WTC11 (cell line): ENCODE results near the gene ICE2. TPM values are rescaled to one million over a fixed set of nuclear protein-coding genes. Genes with fewer than 3 reads are reported as not detected.

Source experiments
- ATAC-seq: fragments of 200-7000 bp; cut with Tn5 transposase; 2 replicates; pipeline ENCODE4 v1.10.0; 2021; ENCODE audit warnings: mild to moderate bottlenecking, moderate library complexity
- CTCF ChIA-PET: fragments of 300-600 bp; sonication (Branson Sonifier 250); formaldehyde crosslinking; loops from one replicate; lab custom pipeline; 2021; ENCODE audit warnings: antibody characterized with exemption; lab: Charles Lee
- POLR2A ChIA-PET: fragments of 350-600 bp; sonication (Branson Sonifier 250); formaldehyde crosslinking; loops from one replicate; lab custom pipeline; 2021; ENCODE audit warnings: antibody characterized with exemption; lab: Charles Lee
- DNase-seq: peaks from one replicate; pipeline ENCODE4 v3.0.0; 2021; ENCODE audit warnings: low spot score
- H3K27ac Mint-ChIP-seq: 2 replicates; pipeline ENCODE4 v1.8.0; 2021; ENCODE audit warnings: mixed read lengths
- H3K27me3 Mint-ChIP-seq: 2 replicates; pipeline ENCODE4 v1.8.0; 2021; ENCODE audit warnings: low read depth, mild to moderate bottlenecking, moderate library complexity, mixed read lengths
- H3K36me3 Mint-ChIP-seq: 2 replicates; pipeline ENCODE4 v1.8.0; 2021; ENCODE audit warnings: mixed read lengths
- H3K4me1 Mint-ChIP-seq: 2 replicates; pipeline ENCODE4 v1.8.0; 2022; ENCODE audit warnings: mixed read lengths
- H3K4me3 Mint-ChIP-seq: 2 replicates; pipeline ENCODE4 v1.8.0; 2021; ENCODE audit warnings: mild to moderate bottlenecking, moderate library complexity, mixed read lengths
- H3K9me3 Mint-ChIP-seq: 2 replicates; pipeline ENCODE4 v1.8.0; 2021; ENCODE audit warnings: mixed read lengths
- FOXK1 ChIP-seq: sonication (generic); formaldehyde crosslinking; IDR thresholded peaks from 2 replicates; pipeline ENCODE4 v1.8.0; 2022; ENCODE audit warnings: mild to moderate bottlenecking, moderate library complexity, missing genetic modification reagents
- IRF2 ChIP-seq: sonication (generic); formaldehyde crosslinking; IDR thresholded peaks from 2 replicates; pipeline ENCODE4 v1.8.0; 2022; ENCODE audit warnings: low read depth, missing genetic modification reagents, borderline replicate concordance
- NR1H2 ChIP-seq: sonication (generic); formaldehyde crosslinking; IDR thresholded peaks from 2 replicates; pipeline ENCODE4 v1.9.0; 2021; ENCODE audit warnings: mild to moderate bottlenecking, moderate library complexity, missing genetic modification reagents
- SOX15 ChIP-seq: fragments of 250-450 bp; sonication (Bioruptor Pico); IDR thresholded peaks from 2 replicates; pipeline ENCODE4 v1.9.0; 2021; ENCODE audit warnings: mild to moderate bottlenecking
- total RNA-seq: library from RNA; stranded (reverse); gene quantifications from 3 replicates; pipeline ENCODE4 v1.2.3, GENCODE V29; 2021
- TF ChIP-seq, protein P1 (sequence below): sonication (generic); formaldehyde crosslinking; conservative IDR thresholded peaks from 2 replicates; pipeline ENCODE4 v1.8.1; 2023; ENCODE audit warnings: mild to moderate bottlenecking, low read depth, missing genetic modification reagents, moderate library complexity
- TF ChIP-seq, protein P2 (sequence below): sonication (generic); formaldehyde crosslinking; IDR thresholded peaks from 2 replicates; pipeline ENCODE4 v1.8.1; 2022; ENCODE audit warnings: missing genetic modification reagents, borderline replicate concordance
- TF ChIP-seq, protein P3 (sequence below): sonication (generic); formaldehyde crosslinking; IDR thresholded peaks from 2 replicates; pipeline ENCODE4 v1.8.0; 2022; ENCODE audit warnings: mild to moderate bottlenecking, missing genetic modification reagents
- TF ChIP-seq, protein P4 (sequence below): sonication (generic); formaldehyde crosslinking; IDR thresholded peaks from 2 replicates; pipeline ENCODE4 v1.8.1; 2023; ENCODE audit warnings: mild to moderate bottlenecking, missing genetic modification reagents, moderate library complexity
- TF ChIP-seq, protein P5 (sequence below): fragments of 200-600 bp; IDR thresholded peaks from 2 replicates; pipeline ENCODE4 v1.8.0; 2022; ENCODE audit warnings: antibody characterized with exemption
- TF ChIP-seq, protein P6 (sequence below): sonication (generic); formaldehyde crosslinking; IDR thresholded peaks from 2 replicates; pipeline ENCODE4 v1.8.0; 2023; ENCODE audit warnings: missing genetic modification reagents, mild to moderate bottlenecking, borderline replicate concordance

ICE2 gene
- total RNA-seq, 1 experiment from 2014 or later, result 76.9 TPM

DNA sequence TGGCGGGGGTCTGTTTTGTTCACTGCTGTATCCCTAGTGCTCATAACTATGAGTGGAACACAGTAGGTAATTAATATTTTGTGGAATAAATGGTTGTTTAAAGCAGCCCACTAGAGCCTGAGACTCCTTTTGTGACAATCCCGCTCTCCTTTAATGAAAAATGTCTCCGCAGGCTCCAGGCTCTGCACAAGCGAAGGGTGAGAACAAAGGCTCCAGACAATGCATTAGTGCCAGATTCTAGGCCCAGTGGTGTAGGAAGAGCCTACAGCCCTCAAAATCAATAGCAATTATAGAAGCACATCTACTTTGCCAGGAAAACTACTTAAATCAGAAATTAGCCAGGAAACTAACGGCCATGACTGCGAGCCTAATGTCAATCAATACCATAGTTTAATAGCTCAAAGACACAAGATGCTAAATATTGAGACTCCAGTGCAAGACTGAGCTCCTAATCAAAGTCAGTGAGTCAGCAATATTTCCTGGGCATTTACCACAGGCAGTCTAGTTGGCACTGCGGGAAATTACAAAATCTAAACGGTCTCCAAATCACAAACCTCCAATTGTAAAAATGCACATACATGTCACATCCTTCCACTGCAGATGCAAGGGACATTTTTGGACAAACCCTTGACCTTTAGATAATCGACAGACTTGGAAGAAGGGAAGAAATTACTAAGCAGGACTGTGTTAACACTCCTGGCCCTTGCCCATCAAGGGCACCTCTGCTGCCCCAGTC, 83.5 kb downstream of the ICE2 start:
- ChIA-PET CTCF (interaction anchor here (1.3 kb wide), 1 partner anchor 41 kb away, joined by 3 read pairs; no protein-coding TSS in a partner anchor), POLR2A (no interaction called here)
- no peak for ATAC-seq
- no peak for DNase-seq
- Mint-ChIP-seq H3K27me3 (peaks cover 17% of the 10 kb centered on the region), H3K4me1 (peaks cover 74% of the 10 kb centered on the region), H3K36me3 (no peaks in the 10 kb centered on the region)
- TF ChIP-seq, protein P1, sequence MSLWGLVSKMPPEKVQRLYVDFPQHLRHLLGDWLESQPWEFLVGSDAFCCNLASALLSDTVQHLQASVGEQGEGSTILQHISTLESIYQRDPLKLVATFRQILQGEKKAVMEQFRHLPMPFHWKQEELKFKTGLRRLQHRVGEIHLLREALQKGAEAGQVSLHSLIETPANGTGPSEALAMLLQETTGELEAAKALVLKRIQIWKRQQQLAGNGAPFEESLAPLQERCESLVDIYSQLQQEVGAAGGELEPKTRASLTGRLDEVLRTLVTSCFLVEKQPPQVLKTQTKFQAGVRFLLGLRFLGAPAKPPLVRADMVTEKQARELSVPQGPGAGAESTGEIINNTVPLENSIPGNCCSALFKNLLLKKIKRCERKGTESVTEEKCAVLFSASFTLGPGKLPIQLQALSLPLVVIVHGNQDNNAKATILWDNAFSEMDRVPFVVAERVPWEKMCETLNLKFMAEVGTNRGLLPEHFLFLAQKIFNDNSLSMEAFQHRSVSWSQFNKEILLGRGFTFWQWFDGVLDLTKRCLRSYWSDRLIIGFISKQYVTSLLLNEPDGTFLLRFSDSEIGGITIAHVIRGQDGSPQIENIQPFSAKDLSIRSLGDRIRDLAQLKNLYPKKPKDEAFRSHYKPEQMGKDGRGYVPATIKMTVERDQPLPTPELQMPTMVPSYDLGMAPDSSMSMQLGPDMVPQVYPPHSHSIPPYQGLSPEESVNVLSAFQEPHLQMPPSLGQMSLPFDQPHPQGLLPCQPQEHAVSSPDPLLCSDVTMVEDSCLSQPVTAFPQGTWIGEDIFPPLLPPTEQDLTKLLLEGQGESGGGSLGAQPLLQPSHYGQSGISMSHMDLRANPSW (CRISPR knock-in tag), result no peak
- TF ChIP-seq, protein P2, sequence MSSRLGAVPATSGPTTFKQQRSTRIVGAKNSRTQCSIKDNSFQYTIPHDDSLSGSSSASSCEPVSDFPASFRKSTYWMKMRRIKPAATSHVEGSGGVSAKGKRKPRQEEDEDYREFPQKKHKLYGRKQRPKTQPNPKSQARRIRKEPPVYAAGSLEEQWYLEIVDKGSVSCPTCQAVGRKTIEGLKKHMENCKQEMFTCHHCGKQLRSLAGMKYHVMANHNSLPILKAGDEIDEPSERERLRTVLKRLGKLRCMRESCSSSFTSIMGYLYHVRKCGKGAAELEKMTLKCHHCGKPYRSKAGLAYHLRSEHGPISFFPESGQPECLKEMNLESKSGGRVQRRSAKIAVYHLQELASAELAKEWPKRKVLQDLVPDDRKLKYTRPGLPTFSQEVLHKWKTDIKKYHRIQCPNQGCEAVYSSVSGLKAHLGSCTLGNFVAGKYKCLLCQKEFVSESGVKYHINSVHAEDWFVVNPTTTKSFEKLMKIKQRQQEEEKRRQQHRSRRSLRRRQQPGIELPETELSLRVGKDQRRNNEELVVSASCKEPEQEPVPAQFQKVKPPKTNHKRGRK, result no peak
- TF ChIP-seq IRF2 (CRISPR knock-in tag) (no peak), FOXK1 (CRISPR knock-in tag) (no peak), NR1H2 (CRISPR knock-in tag) (no peak), SOX15 (no peak)
- TF ChIP-seq, protein P3, sequence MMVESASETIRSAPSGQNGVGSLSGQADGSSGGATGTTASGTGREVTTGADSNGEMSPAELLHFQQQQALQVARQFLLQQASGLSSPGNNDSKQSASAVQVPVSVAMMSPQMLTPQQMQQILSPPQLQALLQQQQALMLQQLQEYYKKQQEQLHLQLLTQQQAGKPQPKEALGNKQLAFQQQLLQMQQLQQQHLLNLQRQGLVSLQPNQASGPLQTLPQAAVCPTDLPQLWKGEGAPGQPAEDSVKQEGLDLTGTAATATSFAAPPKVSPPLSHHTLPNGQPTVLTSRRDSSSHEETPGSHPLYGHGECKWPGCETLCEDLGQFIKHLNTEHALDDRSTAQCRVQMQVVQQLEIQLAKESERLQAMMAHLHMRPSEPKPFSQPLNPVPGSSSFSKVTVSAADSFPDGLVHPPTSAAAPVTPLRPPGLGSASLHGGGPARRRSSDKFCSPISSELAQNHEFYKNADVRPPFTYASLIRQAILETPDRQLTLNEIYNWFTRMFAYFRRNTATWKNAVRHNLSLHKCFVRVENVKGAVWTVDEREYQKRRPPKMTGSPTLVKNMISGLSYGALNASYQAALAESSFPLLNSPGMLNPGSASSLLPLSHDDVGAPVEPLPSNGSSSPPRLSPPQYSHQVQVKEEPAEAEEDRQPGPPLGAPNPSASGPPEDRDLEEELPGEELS (CRISPR knock-in tag), result no peak
- TF ChIP-seq, protein P4, sequence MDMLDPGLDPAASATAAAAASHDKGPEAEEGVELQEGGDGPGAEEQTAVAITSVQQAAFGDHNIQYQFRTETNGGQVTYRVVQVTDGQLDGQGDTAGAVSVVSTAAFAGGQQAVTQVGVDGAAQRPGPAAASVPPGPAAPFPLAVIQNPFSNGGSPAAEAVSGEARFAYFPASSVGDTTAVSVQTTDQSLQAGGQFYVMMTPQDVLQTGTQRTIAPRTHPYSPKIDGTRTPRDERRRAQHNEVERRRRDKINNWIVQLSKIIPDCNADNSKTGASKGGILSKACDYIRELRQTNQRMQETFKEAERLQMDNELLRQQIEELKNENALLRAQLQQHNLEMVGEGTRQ, result no peak
- TF ChIP-seq, protein P5, sequence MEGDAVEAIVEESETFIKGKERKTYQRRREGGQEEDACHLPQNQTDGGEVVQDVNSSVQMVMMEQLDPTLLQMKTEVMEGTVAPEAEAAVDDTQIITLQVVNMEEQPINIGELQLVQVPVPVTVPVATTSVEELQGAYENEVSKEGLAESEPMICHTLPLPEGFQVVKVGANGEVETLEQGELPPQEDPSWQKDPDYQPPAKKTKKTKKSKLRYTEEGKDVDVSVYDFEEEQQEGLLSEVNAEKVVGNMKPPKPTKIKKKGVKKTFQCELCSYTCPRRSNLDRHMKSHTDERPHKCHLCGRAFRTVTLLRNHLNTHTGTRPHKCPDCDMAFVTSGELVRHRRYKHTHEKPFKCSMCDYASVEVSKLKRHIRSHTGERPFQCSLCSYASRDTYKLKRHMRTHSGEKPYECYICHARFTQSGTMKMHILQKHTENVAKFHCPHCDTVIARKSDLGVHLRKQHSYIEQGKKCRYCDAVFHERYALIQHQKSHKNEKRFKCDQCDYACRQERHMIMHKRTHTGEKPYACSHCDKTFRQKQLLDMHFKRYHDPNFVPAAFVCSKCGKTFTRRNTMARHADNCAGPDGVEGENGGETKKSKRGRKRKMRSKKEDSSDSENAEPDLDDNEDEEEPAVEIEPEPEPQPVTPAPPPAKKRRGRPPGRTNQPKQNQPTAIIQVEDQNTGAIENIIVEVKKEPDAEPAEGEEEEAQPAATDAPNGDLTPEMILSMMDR, result no peak
- TF ChIP-seq, protein P6, sequence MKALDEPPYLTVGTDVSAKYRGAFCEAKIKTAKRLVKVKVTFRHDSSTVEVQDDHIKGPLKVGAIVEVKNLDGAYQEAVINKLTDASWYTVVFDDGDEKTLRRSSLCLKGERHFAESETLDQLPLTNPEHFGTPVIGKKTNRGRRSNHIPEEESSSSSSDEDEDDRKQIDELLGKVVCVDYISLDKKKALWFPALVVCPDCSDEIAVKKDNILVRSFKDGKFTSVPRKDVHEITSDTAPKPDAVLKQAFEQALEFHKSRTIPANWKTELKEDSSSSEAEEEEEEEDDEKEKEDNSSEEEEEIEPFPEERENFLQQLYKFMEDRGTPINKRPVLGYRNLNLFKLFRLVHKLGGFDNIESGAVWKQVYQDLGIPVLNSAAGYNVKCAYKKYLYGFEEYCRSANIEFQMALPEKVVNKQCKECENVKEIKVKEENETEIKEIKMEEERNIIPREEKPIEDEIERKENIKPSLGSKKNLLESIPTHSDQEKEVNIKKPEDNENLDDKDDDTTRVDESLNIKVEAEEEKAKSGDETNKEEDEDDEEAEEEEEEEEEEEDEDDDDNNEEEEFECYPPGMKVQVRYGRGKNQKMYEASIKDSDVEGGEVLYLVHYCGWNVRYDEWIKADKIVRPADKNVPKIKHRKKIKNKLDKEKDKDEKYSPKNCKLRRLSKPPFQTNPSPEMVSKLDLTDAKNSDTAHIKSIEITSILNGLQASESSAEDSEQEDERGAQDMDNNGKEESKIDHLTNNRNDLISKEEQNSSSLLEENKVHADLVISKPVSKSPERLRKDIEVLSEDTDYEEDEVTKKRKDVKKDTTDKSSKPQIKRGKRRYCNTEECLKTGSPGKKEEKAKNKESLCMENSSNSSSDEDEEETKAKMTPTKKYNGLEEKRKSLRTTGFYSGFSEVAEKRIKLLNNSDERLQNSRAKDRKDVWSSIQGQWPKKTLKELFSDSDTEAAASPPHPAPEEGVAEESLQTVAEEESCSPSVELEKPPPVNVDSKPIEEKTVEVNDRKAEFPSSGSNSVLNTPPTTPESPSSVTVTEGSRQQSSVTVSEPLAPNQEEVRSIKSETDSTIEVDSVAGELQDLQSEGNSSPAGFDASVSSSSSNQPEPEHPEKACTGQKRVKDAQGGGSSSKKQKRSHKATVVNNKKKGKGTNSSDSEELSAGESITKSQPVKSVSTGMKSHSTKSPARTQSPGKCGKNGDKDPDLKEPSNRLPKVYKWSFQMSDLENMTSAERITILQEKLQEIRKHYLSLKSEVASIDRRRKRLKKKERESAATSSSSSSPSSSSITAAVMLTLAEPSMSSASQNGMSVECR, result no peak
- TF ChIP-seq, all 79 proteins: peak for 0
- Mint-ChIP-seq H3K9me3 (no peaks in the 10 kb centered on the region), H3K4me3 (no peak overlapping the region), H3K27ac (no peak overlapping the region)
